ENCODE results near the gene AFAP1. TPM values are rescaled to one million over a fixed set of nuclear protein-coding genes. Genes with fewer than 3 reads are reported as not detected.

Gene AFAP1
- total RNA-seq, 1 donor from 2014 or later: 67.9 TPM

GRCh38 chr4:7711307-7711963 is 228.2 kb downstream of the AFAP1 start:
- peaks cover 60% of the 10 kb centered on the region for H3K27me3 Mint-ChIP-seq (ENCODE audit: low read depth, unreplicated experiment)
- DNase-seq (ENCODE audit: low read depth) (no peak), FAIRE-seq (no peak)
- Histone ChIP-seq H3K4me2 (ENCODE audit: low read length) (no peak overlapping the region), H2AFZ (ENCODE audit: low read depth, low read length) (no peak overlapping the region), H3K27me3 (ENCODE audit: insufficient read depth, low read length) (no peaks in the 10 kb centered on the region), H3K79me2 (ENCODE audit: insufficient read depth, low read length) (no peaks in the 10 kb centered on the region), H3K4me3 (ENCODE audit: insufficient read depth, low read depth, low read length) (no peak overlapping the region), H3K27ac (ENCODE audit: low read depth, low read length) (no peak overlapping the region), H3K9me3 (ENCODE audit: insufficient read depth, low read depth, low read length) (no peaks in the 10 kb centered on the region), H3K36me3 (ENCODE audit: insufficient read depth, low read length) (no peaks in the 10 kb centered on the region), H3K4me1 (ENCODE audit: insufficient read depth, low read length) (no peaks in the 10 kb centered on the region), H4K20me1 (ENCODE audit: insufficient read depth, low read length) (peaks cover 4% of the 10 kb centered on the region), H3K9ac (ENCODE audit: low read length) (no peak overlapping the region)
- TF ChIP-seq, protein P1, sequence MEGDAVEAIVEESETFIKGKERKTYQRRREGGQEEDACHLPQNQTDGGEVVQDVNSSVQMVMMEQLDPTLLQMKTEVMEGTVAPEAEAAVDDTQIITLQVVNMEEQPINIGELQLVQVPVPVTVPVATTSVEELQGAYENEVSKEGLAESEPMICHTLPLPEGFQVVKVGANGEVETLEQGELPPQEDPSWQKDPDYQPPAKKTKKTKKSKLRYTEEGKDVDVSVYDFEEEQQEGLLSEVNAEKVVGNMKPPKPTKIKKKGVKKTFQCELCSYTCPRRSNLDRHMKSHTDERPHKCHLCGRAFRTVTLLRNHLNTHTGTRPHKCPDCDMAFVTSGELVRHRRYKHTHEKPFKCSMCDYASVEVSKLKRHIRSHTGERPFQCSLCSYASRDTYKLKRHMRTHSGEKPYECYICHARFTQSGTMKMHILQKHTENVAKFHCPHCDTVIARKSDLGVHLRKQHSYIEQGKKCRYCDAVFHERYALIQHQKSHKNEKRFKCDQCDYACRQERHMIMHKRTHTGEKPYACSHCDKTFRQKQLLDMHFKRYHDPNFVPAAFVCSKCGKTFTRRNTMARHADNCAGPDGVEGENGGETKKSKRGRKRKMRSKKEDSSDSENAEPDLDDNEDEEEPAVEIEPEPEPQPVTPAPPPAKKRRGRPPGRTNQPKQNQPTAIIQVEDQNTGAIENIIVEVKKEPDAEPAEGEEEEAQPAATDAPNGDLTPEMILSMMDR (IDR thresholded peaks at IDR 0.05; ENCODE audit: insufficient read depth, low read depth, low read length): no peak
- no peak for TF ChIP-seq EZH2 (IDR thresholded peaks at IDR 0.05; ENCODE audit: insufficient read depth, low read length)
- peaks cover 17% of the 10 kb centered on the region for H3K36me3 Mint-ChIP-seq (ENCODE audit: low read depth, unreplicated experiment)
- no peak overlapping the region for H3K27ac Mint-ChIP-seq (ENCODE audit: unreplicated experiment)
- peaks cover 3% of the 10 kb centered on the region for H3K4me1 Mint-ChIP-seq (ENCODE audit: low read depth, unreplicated experiment)
- peaks cover 9% of the 10 kb centered on the region for H3K9me3 Mint-ChIP-seq (ENCODE audit: unreplicated experiment)
- no peak overlapping the region for H3K4me3 Mint-ChIP-seq (ENCODE audit: unreplicated experiment)

DNA sequence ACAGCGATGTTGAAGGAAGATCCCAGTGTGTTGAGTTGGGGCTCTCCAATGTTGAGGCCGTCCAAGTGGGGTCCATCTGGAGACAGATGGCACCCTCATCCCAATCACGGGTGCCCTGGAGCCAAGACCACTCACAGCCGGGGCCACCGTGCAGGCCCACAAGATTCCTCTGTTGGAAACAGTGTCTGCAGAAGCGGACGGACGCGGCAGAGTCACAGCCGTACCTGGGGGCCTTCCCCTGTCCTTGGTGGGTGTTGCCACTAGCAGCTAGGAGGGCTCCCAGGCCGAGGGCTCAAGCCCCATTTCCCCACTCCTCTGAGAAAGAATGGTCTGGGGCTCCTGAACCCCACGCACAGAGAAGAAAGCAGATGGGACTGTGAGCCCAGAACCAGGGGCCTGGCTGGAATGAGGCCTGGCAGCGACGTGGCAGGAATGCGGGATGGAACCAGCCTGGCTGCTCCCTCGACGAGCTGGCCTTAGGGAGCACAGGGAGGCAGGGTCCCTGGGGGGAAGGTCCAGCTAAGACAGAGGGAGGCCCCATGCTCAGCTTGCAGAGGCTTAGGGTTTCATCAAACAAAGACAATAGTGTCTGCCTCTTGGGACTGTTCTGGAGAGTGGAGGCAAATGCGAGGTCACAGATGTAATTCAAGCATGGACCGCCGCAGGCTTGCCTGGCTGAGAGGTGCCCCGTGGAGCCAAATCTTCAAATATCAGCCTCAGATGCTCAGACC is 228.9 kb downstream of the AFAP1 start:
- FAIRE-seq (no peak), DNase-seq (ENCODE audit: low read depth) (no peak)
- TF ChIP-seq, protein P1 (IDR thresholded peaks at IDR 0.05; ENCODE audit: insufficient read depth, low read depth, low read length): no peak
- no peak for TF ChIP-seq EZH2 (IDR thresholded peaks at IDR 0.05; ENCODE audit: insufficient read depth, low read length)
- Histone ChIP-seq H3K4me2 (ENCODE audit: low read length) (no peak overlapping the region), H3K9ac (ENCODE audit: low read length) (no peak overlapping the region), H3K4me1 (ENCODE audit: insufficient read depth, low read length) (no peaks in the 10 kb centered on the region), H3K27ac (ENCODE audit: low read depth, low read length) (no peak overlapping the region), H4K20me1 (ENCODE audit: insufficient read depth, low read length) (peaks cover 4% of the 10 kb centered on the region), H3K79me2 (ENCODE audit: insufficient read depth, low read length) (no peaks in the 10 kb centered on the region), H2AFZ (ENCODE audit: low read depth, low read length) (no peak overlapping the region), H3K27me3 (ENCODE audit: insufficient read depth, low read length) (no peaks in the 10 kb centered on the region), H3K36me3 (ENCODE audit: insufficient read depth, low read length) (no peaks in the 10 kb centered on the region), H3K4me3 (ENCODE audit: insufficient read depth, low read depth, low read length) (no peak overlapping the region), H3K9me3 (ENCODE audit: insufficient read depth, low read depth, low read length) (no peaks in the 10 kb centered on the region)
- Mint-ChIP-seq H3K36me3 (ENCODE audit: low read depth, unreplicated experiment) (peaks cover 15% of the 10 kb centered on the region), H3K27me3 (ENCODE audit: low read depth, unreplicated experiment) (peaks cover 55% of the 10 kb centered on the region), H3K4me3 (ENCODE audit: unreplicated experiment) (no peak overlapping the region), H3K4me1 (ENCODE audit: low read depth, unreplicated experiment) (peaks cover 3% of the 10 kb centered on the region), H3K27ac (ENCODE audit: unreplicated experiment) (no peak overlapping the region), H3K9me3 (ENCODE audit: unreplicated experiment) (peaks cover 6% of the 10 kb centered on the region)

DNA sequence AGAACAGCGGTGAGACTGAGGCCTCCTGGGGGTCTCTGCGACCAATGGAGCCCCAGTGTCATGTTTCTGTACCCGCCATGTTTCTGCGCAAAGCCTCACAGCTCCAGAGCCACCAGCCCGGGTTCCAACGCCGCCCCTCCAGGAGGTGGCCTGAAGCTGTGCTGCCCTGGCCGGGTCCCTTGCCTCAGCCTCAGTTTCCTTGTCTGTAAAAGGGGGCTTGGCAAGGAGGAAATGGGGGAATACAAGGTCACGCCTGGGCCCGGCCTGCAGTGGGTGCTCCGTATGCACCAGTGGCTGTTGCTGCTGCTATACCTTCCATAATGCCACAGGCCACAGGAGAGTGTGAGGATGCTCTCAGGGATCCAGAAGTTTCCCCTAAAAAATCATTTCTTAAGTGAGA is 229.5 kb downstream of the AFAP1 start:
- H3K36me3 Mint-ChIP-seq (ENCODE audit: low read depth, unreplicated experiment): peaks cover 15% of the 10 kb centered on the region
- peaks cover 4% of the 10 kb centered on the region for H4K20me1 ChIP-seq (ENCODE audit: insufficient read depth, low read length)
- H3K27me3 Mint-ChIP-seq (ENCODE audit: low read depth, unreplicated experiment): peaks cover 53% of the 10 kb centered on the region
- peaks cover 6% of the 10 kb centered on the region for H3K9me3 Mint-ChIP-seq (ENCODE audit: unreplicated experiment)
- FAIRE-seq: no peak
- H3K9ac ChIP-seq (ENCODE audit: low read length): no peak overlapping the region
- no peaks in the 10 kb centered on the region for H3K9me3 ChIP-seq (ENCODE audit: insufficient read depth, low read depth, low read length)
- H2AFZ ChIP-seq (ENCODE audit: low read depth, low read length): no peak overlapping the region
- H3K27ac Mint-ChIP-seq (ENCODE audit: unreplicated experiment): no peak overlapping the region
- no peak overlapping the region for H3K4me3 ChIP-seq (ENCODE audit: insufficient read depth, low read depth, low read length)
- TF ChIP-seq EZH2 (IDR thresholded peaks at IDR 0.05; ENCODE audit: insufficient read depth, low read length): no peak
- TF ChIP-seq, protein P1 (IDR thresholded peaks at IDR 0.05; ENCODE audit: insufficient read depth, low read depth, low read length): no peak
- H3K79me2 ChIP-seq (ENCODE audit: insufficient read depth, low read length): no peaks in the 10 kb centered on the region
- no peak for DNase-seq (ENCODE audit: low read depth)
- H3K4me3 Mint-ChIP-seq (ENCODE audit: unreplicated experiment): no peak overlapping the region
- no peak overlapping the region for H3K4me2 ChIP-seq (ENCODE audit: low read length)
- peaks cover 3% of the 10 kb centered on the region for H3K4me1 Mint-ChIP-seq (ENCODE audit: low read depth, unreplicated experiment)
- H3K27ac ChIP-seq (ENCODE audit: low read depth, low read length): no peak overlapping the region
- H3K36me3 ChIP-seq (ENCODE audit: insufficient read depth, low read length): no peaks in the 10 kb centered on the region
- H3K27me3 ChIP-seq (ENCODE audit: insufficient read depth, low read length): no peaks in the 10 kb centered on the region
- H3K4me1 ChIP-seq (ENCODE audit: insufficient read depth, low read length): no peaks in the 10 kb centered on the region

Data from astrocyte (in vitro differentiated cells and primary cell).